PFSK-1 (cell line): ENCODE data around the gene ARL4D.

Experiments
- FOXP2 ChIP-seq: optimal IDR thresholded peaks from 2 replicates; pipeline ENCODE3; 2011; ENCODE audit warnings: borderline replicate concordance, control low read depth, inconsistent platforms; ENCODE audit not compliant: insufficient read depth; ENCODE audit errors: extremely low read length, extremely low read depth
- POLR2AphosphoS5 ChIP-seq: IDR thresholded peaks from 2 replicates; pipeline ENCODE4 v1.6.1; 2012; ENCODE audit warnings: low read depth, mild to moderate bottlenecking, control low read depth, low read length, moderate library complexity
- REST ChIP-seq, 2 experiments: IDR thresholded peaks; 2 replicates each; pipeline versions ENCODE4 v1.6.1 to v1.8.0; 2011 to 2012; ENCODE audit warnings: low read depth in 2 of 2, low read length in 2 of 2, control low read depth in 1 of 2, inconsistent platforms in 1 of 2, mild to moderate bottlenecking in 1 of 2, moderate library complexity in 1 of 2; ENCODE audit not compliant: insufficient read depth in 1 of 2
- TAF1 ChIP-seq: IDR thresholded peaks from 2 replicates; pipeline ENCODE4 v1.6.1; 2012; ENCODE audit warnings: low read length, control low read depth, borderline replicate concordance; ENCODE audit not compliant: insufficient read depth

GRCh38 chr17:43448720-43449469 is 50.1 kb downstream of the ARL4D start:
- TF ChIP-seq TAF1 = no peak
- no peak for TF ChIP-seq POLR2AphosphoS5
- TF ChIP-seq REST (IDR thresholded peaks at IDR 0.05; ENCODE audit: insufficient read depth in 1 of 2, low read depth in 2 of 2, low read length in 2 of 2) = no peak
- no peak for TF ChIP-seq FOXP2
